ENCODE data around the gene REV1. TPM values are rescaled to one million over a fixed set of nuclear protein-coding genes. Genes with fewer than 3 reads are reported as not detected.
A peak's percentile ranks its signal among the peaks of the same experiment; 100 is the strongest.

Gene REV1
- total RNA-seq, 2 experiments from 2014 or later, result 27.9 to 29.1 TPM

- Mint-ChIP-seq H3K9me3 (no peaks in the 10 kb centered on the region), H3K27ac (no peak overlapping the region), H3K4me3 (no peak overlapping the region), H3K4me1 (peaks cover 1% of the 10 kb centered on the region), H3K27me3 (peaks cover 27% of the 10 kb centered on the region), H3K36me3 (ENCODE audit: low read depth) (no peaks in the 10 kb centered on the region)
- ChIA-PET POLR2A (no interaction called here), CTCF (no interaction called here)
- no peak for DNase-seq
Observed at GRCh38 chr2:99496021-99496420, 6.2 kb upstream of the REV1 start.

DNA sequence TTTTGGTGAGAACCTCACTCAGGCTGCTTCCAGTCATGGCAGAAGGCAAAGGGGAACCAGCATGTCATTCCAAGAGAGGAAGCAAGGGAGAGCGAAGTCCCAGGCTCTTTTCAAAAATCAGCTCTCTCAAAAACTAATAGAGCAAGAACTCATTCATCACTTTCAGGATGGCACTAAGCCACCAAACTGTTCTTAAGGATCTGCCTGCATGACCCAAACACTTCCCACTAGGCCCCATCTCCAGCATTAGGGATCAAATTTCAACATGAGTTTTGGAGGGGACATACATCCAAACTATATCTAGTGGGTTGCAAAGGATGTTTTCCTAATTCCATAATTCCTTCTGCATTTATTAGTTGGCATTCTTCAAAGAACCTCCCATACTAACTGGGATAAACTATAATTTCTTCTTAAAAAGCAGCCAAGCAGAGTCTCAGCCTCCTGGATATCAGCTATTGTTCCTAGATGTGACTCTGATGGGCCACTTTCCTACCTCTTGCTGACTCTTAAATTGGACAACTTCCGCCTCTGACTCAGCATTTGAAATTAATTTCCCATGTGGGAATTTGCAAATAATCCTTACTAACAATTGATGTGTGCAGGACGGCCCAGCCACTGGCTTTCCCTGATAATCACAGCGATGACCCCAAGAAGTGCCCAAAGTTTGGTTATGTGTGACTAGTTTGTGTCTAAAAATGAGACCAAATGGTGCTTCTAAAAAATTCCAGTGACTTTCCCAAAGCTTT lies 5.5 kb upstream of the REV1 start:
- ChIA-PET CTCF (no interaction called here), POLR2A (no interaction called here)
- peaks cover 24% of the 10 kb centered on the region for H3K27me3 Mint-ChIP-seq
- no peak for DNase-seq
- H3K4me3 Mint-ChIP-seq, result no peak overlapping the region
- H3K4me1 Mint-ChIP-seq, result peaks cover 5% of the 10 kb centered on the region
- no peaks in the 10 kb centered on the region for H3K36me3 Mint-ChIP-seq (ENCODE audit: low read depth)
- H3K27ac Mint-ChIP-seq, result no peak overlapping the region
- no peaks in the 10 kb centered on the region for H3K9me3 Mint-ChIP-seq

DNA sequence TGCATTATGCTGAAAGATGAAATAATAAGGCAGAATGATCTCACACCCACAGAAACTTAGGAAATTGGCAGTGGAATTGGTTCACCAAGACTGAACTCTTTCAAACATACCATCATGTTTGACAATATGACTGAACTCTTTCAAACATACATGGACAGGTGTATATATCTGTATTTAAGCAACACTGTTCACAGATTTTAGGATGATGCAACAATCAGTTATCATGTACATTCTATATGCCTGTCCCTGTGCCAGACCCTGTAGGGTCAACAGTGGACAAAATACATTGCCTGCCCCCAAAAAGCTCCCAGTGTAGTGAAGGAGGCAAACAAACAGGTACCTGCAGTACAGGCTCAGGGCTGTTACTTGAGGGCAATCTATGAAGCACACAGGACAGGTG lies 2.9 kb upstream of the REV1 start:
- ChIA-PET CTCF (no interaction called here), POLR2A (no interaction called here)
- Mint-ChIP-seq H3K4me1 (peaks cover 11% of the 10 kb centered on the region), H3K27me3 (peaks cover 13% of the 10 kb centered on the region), H3K36me3 (ENCODE audit: low read depth) (peaks cover 4% of the 10 kb centered on the region), H3K27ac (no peak overlapping the region), H3K9me3 (no peaks in the 10 kb centered on the region), H3K4me3 (no peak overlapping the region)
- no peak for DNase-seq

DNA sequence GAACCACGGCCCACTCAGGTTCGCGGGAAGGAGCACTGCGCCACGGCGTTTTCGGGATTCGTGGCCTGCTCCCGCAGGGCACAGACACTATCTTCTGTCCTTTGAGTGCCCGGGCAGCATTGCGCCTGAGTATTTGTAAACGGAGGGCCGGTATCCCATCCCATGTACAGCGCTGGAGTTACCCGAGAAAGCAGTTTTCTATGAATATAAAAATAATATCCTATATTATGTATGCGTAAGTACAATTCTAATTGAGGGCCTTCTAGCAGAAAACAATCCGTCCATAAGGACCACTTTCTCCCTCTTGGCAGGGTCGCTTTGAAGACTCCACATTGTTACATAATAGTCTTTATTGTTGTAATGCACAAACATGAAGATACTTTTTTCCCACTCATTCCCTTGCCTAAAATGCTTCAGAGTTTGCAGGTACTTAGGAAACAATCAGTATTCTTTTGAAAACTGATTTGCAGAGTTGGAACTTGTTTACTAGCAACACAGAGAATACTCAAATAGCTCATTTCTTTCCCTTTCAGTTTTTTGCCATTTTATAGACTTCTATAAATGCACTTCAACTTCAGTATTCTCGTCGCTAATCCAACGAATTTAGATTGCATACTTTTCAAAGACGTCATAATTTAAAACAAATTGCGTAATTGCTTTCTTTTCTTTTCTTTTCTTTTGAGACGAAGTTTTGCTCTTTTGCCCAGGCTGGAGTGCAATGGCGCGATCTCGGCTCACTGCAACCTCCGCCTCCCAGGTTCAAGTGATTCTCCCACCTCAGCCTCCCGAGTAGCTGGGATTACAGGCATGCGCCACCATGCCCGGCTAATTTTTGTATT lies 1.0 kb upstream of the REV1 start:
- DNase-seq, result no peak
- Mint-ChIP-seq H3K9me3 (no peaks in the 10 kb centered on the region), H3K4me3 (peak overlapping the region; percentile 93), H3K27ac (peak overlapping the region; percentile 87), H3K36me3 (ENCODE audit: low read depth) (peaks cover 12% of the 10 kb centered on the region), H3K27me3 (peaks cover 10% of the 10 kb centered on the region), H3K4me1 (peaks cover 22% of the 10 kb centered on the region)
- ChIA-PET POLR2A (interaction anchor here (1.0 to 1.9 kb wide), 4 partner anchors 10 to 309 kb away, joined by 3 to 10 read pairs (median 3); partner anchors contain the start of genes EIF5B and TXNDC9), CTCF (interaction anchor here (0.6 to 1.9 kb wide), 5 partner anchors 12 to 321 kb away, joined by 3 to 21 read pairs (median 6); partner anchors contain the start of genes EIF5B, MITD1, MRPL30 and TXNDC9)

- Mint-ChIP-seq H3K4me1 (peaks cover 23% of the 10 kb centered on the region), H3K27me3 (peaks cover 10% of the 10 kb centered on the region), H3K27ac (peak overlapping the region; percentile 91), H3K36me3 (ENCODE audit: low read depth) (peaks cover 12% of the 10 kb centered on the region), H3K4me3 (peak overlapping the region; percentile 97), H3K9me3 (no peaks in the 10 kb centered on the region)
- ChIA-PET CTCF (no interaction called here), POLR2A (no interaction called here)
- DNase-seq, result peak; percentile 51
Observed at GRCh38 chr2:99489063-99489760, 605 bp downstream of the REV1 start.

DNA sequence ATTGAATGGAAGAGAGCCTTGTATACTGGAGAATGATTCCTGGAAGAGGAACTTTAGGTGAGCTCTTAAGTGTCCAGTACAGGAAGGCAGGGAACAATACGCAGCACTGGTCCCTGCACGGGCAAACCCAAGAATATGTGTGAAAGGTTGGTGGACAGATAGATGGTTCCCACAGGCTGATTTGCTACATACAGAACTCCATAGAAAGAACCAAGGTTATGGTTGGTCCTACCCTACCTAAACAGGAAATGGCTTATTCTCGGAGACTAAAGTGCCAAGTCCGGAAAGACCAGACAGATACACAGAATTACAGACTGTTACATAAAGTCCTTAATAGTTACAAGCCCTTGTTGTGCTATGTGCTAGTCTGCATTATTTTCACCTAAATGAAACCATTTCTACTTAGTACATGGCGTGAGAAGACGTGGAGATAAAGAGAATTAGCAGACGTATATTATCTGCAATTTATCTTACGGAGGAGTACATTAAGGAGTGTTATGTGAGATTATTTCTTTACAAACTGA lies 1.2 kb downstream of the REV1 start:
- ChIA-PET CTCF (no interaction called here), POLR2A (interaction anchor here (1.0 kb wide), 1 partner anchor 152 kb away, joined by 5 read pairs; the partner anchor contains the start of genes EIF5B and TXNDC9)
- H3K4me3 Mint-ChIP-seq, result peak overlapping the region; percentile 97
- no peaks in the 10 kb centered on the region for H3K9me3 Mint-ChIP-seq
- DNase-seq, result no peak
- peak overlapping the region; percentile 91 for H3K27ac Mint-ChIP-seq
- peaks cover 12% of the 10 kb centered on the region for H3K36me3 Mint-ChIP-seq (ENCODE audit: low read depth)
- peaks cover 23% of the 10 kb centered on the region for H3K4me1 Mint-ChIP-seq
- peaks cover 4% of the 10 kb centered on the region for H3K27me3 Mint-ChIP-seq

DNA sequence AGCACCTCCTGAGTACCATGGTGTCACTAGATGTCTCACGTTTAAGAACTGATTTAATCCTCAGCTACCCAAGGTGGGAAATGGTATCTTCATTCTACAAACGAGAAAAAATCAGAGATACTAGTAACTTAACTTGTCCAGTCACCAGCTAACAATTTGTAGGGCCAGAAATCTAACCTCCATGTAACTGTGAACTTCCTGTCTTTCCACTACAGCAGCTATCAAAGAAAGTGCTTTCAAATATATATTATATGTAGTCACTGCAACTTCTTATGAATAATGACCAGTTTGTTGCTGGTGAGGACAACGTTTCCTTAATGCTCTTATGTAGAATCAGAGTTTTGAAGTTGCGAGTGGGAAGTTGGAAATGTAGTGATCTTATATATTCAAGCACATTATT lies 1.9 kb downstream of the REV1 start:
- Mint-ChIP-seq H3K4me3 (no peak overlapping the region), H3K27me3 (peaks cover 2% of the 10 kb centered on the region), H3K4me1 (peaks cover 23% of the 10 kb centered on the region), H3K36me3 (ENCODE audit: low read depth) (peaks cover 12% of the 10 kb centered on the region), H3K9me3 (no peaks in the 10 kb centered on the region), H3K27ac (no peak overlapping the region)
- ChIA-PET CTCF (no interaction called here), POLR2A (interaction anchor here (1.0 kb wide), 1 partner anchor 151 kb away, joined by 5 read pairs; the partner anchor contains the start of genes EIF5B and TXNDC9)
- DNase-seq, result no peak

- ChIA-PET POLR2A (no interaction called here), CTCF (interaction anchor here (0.6 kb wide), 1 partner anchor 139 kb away, joined by 3 read pairs; no protein-coding TSS in a partner anchor)
- Mint-ChIP-seq H3K36me3 (ENCODE audit: low read depth) (peaks cover 19% of the 10 kb centered on the region), H3K27ac (no peak overlapping the region), H3K27me3 (no peaks in the 10 kb centered on the region), H3K4me3 (no peak overlapping the region), H3K4me1 (peaks cover 30% of the 10 kb centered on the region), H3K9me3 (no peaks in the 10 kb centered on the region)
- DNase-seq, result no peak
Observed at GRCh38 chr2:99485824-99486223, 4.0 kb downstream of the REV1 start.

GRCh38 chr2:99485411-99485810 lies 4.4 kb downstream of the REV1 start:
- POLR2A ChIA-PET, result no interaction called here
- Mint-ChIP-seq H3K27me3 (no peaks in the 10 kb centered on the region), H3K4me1 (peaks cover 28% of the 10 kb centered on the region)

GRCh38 chr2:99484205-99484604 lies 5.6 kb downstream of the REV1 start:
- no peak overlapping the region for H3K4me3 Mint-ChIP-seq
- POLR2A ChIA-PET, result no interaction called here

More at GRCh38 chr2:99485411-99485810, 4.4 kb downstream of the REV1 start:
- H3K27ac Mint-ChIP-seq, result no peak overlapping the region
- H3K4me3 Mint-ChIP-seq, result no peak overlapping the region
- CTCF ChIA-PET, result no interaction called here
- peaks cover 19% of the 10 kb centered on the region for H3K36me3 Mint-ChIP-seq (ENCODE audit: low read depth)
- DNase-seq, result no peak
- no peaks in the 10 kb centered on the region for H3K9me3 Mint-ChIP-seq

DNA sequence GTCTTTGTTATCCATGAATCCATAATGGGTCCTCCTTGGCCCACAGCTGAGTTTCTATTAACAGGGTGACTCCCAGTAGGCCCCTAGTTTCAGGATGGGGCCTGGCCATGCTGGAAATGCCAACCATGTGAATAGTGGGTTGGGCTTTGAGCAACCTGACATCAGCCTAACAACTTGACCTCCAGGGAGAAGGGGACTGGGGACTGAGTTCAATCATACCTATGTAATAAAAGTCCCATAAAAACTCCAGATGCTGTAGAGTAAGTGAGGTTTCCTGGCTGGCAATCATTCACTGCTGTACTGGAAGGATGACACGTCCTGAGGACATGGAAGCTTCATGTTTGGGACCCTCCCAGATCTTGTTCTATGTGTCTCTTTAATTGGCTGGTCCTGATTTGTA lies 7.9 kb downstream of the REV1 start:
- H3K9me3 Mint-ChIP-seq, result no peaks in the 10 kb centered on the region
- DNase-seq, result no peak
- H3K4me1 Mint-ChIP-seq, result peaks cover 21% of the 10 kb centered on the region
- H3K36me3 Mint-ChIP-seq (ENCODE audit: low read depth), result peaks cover 12% of the 10 kb centered on the region
- ChIA-PET POLR2A (interaction anchor here (1.1 kb wide), 1 partner anchor 8 kb away, joined by 3 read pairs; the partner anchor contains the start of gene REV1), CTCF (no interaction called here)
- H3K27me3 Mint-ChIP-seq, result no peaks in the 10 kb centered on the region
- H3K27ac Mint-ChIP-seq, result no peak overlapping the region
- no peak overlapping the region for H3K4me3 Mint-ChIP-seq

More at GRCh38 chr2:99484205-99484604, 5.6 kb downstream of the REV1 start:
- Mint-ChIP-seq H3K36me3 (ENCODE audit: low read depth) (peaks cover 19% of the 10 kb centered on the region), H3K9me3 (no peaks in the 10 kb centered on the region), H3K4me1 (peaks cover 29% of the 10 kb centered on the region), H3K27ac (no peak overlapping the region), H3K27me3 (no peaks in the 10 kb centered on the region)
- CTCF ChIA-PET, result no interaction called here
- no peak for DNase-seq

- ChIA-PET CTCF (no interaction called here), POLR2A (interaction anchor here (1.1 kb wide), 1 partner anchor 9 kb away, joined by 3 read pairs; the partner anchor contains the start of gene REV1)
- Mint-ChIP-seq H3K9me3 (no peaks in the 10 kb centered on the region), H3K36me3 (ENCODE audit: low read depth) (peaks cover 8% of the 10 kb centered on the region), H3K27me3 (no peaks in the 10 kb centered on the region), H3K4me3 (no peak overlapping the region), H3K27ac (no peak overlapping the region), H3K4me1 (peaks cover 17% of the 10 kb centered on the region)
- no peak for DNase-seq
Observed at GRCh38 chr2:99481527-99481926, 8.3 kb downstream of the REV1 start.
